Trophoblast cell (in vitro differentiated cells and primary cell): Measurements from ENCODE around the gene SLCO2B1.

ENCODE experiments used
- DNase-seq, 2 donors: peaks; one replicate each; pipeline ENCODE4 v3.0.0-alpha.2; 2016
- H2AFZ ChIP-seq: 2 replicates; pipeline ENCODE4 v1.6.1; 2013; ENCODE audit warnings: low read length, moderate library complexity, mild to moderate bottlenecking; ENCODE audit not compliant: insufficient read depth, poor library complexity
- H2AK5ac ChIP-seq: 2 replicates; pipeline ENCODE4 v1.6.1; 2013; ENCODE audit warnings: mild to moderate bottlenecking, low read length
- H2BK120ac ChIP-seq: 2 replicates; pipeline ENCODE4 v1.6.1; 2013; ENCODE audit warnings: low read length, mild to moderate bottlenecking, moderate library complexity; ENCODE audit not compliant: insufficient read depth, poor library complexity
- H2BK12ac ChIP-seq: 2 replicates; pipeline ENCODE4 v1.6.1; 2013; ENCODE audit warnings: mild to moderate bottlenecking, low read length, moderate library complexity
- H2BK5ac ChIP-seq: 2 replicates; pipeline ENCODE4 v1.6.1; 2013; ENCODE audit warnings: low read length, low read depth, moderate library complexity, mild to moderate bottlenecking; ENCODE audit not compliant: poor library complexity
- H3K14ac ChIP-seq: 2 replicates; pipeline ENCODE4 v1.6.1; 2013; ENCODE audit warnings: mild to moderate bottlenecking, low read length
- H3K18ac ChIP-seq: 2 replicates; pipeline ENCODE4 v1.6.1; 2013; ENCODE audit warnings: mild to moderate bottlenecking, low read length
- H3K23ac ChIP-seq: 2 replicates; pipeline ENCODE4 v1.6.1; 2013; ENCODE audit warnings: low read length
- H3K27ac ChIP-seq: 2 replicates; pipeline ENCODE4 v1.5.1; 2013; ENCODE audit warnings: low read depth, mild to moderate bottlenecking, inconsistent platforms, low read length, moderate library complexity
- H3K27me3 ChIP-seq: 2 replicates; pipeline ENCODE4 v1.6.1; 2013; ENCODE audit warnings: inconsistent platforms, mild to moderate bottlenecking, low read length, moderate library complexity; ENCODE audit not compliant: insufficient read depth
- H3K36me3 ChIP-seq, 2 experiments: 1 replicate in 1 of 2; 2 replicates in 1 of 2; pipeline ENCODE4 v1.6.1; 2013; ENCODE audit warnings: low read length in 2 of 2, mild to moderate bottlenecking in 2 of 2, moderate library complexity in 1 of 2; ENCODE audit not compliant: insufficient read depth in 2 of 2, control insufficient read depth in 1 of 2
- H3K4ac ChIP-seq: 2 replicates; pipeline ENCODE4 v1.6.1; 2013; ENCODE audit warnings: low read depth, mild to moderate bottlenecking, low read length, moderate library complexity
- H3K4me1 ChIP-seq, 2 experiments: 1 replicate in 1 of 2; 2 replicates in 1 of 2; pipeline ENCODE4 v1.6.1; 2013; ENCODE audit warnings: low read length in 2 of 2, mild to moderate bottlenecking in 2 of 2, moderate library complexity in 1 of 2; ENCODE audit not compliant: insufficient read depth in 2 of 2, control insufficient read depth in 1 of 2
- H3K4me2 ChIP-seq: 2 replicates; pipeline ENCODE4 v1.6.1; 2013; ENCODE audit warnings: inconsistent platforms, mild to moderate bottlenecking, low read length, moderate library complexity
- H3K4me3 ChIP-seq: 2 replicates; pipeline ENCODE4 v1.5.1; 2013; ENCODE audit warnings: mild to moderate bottlenecking, low read depth, low read length, inconsistent platforms
- H3K79me1 ChIP-seq: one replicate; pipeline ENCODE4 v1.6.1; 2013; ENCODE audit warnings: low read length
- H3K79me2 ChIP-seq: 2 replicates; pipeline ENCODE4 v1.6.1; 2013; ENCODE audit warnings: low read length, mild to moderate bottlenecking; ENCODE audit not compliant: control insufficient read depth, insufficient read depth, poor library complexity
- H3K9ac ChIP-seq: 2 replicates; pipeline ENCODE4 v1.6.1; 2013; ENCODE audit warnings: mild to moderate bottlenecking, low read length
- H3K9me3 ChIP-seq: 2 replicates; pipeline ENCODE4 v1.6.1; 2013; ENCODE audit warnings: low read depth, mild to moderate bottlenecking, control low read depth, inconsistent platforms, low read length; ENCODE audit not compliant: insufficient read depth
- H4K12ac ChIP-seq: 2 replicates; pipeline ENCODE4 v1.6.1; 2013; ENCODE audit warnings: low read depth, mild to moderate bottlenecking, low read length, moderate library complexity
- H4K8ac ChIP-seq: 2 replicates; pipeline ENCODE4 v1.6.1; 2013; ENCODE audit warnings: low read depth, mild to moderate bottlenecking, low read length, moderate library complexity
- H4K91ac ChIP-seq: one replicate; pipeline ENCODE4 v1.6.1; 2013; ENCODE audit warnings: low read depth, mild to moderate bottlenecking, low read length, moderate library complexity
- WGBS: extraction: QIAGEN DNeasy Blood & Tissue Kit; methylation state at CpG from one replicate; pipeline ENCODE4 v1.1.7; 2013; ENCODE audit warnings: missing lambda C conversion rate; ENCODE audit not compliant: insufficient read length, insufficient coverage; ENCODE audit errors: extremely low coverage; 5-methylcytosine and 5-hydroxymethylcytosine counted together

The SLCO2B1 gene

GRCh38 chr11:75195167-75195962 lies 44.5 kb downstream of the SLCO2B1 start:
- peak overlapping the region; percentile 34 for H3K18ac ChIP-seq
- H3K4ac ChIP-seq = no peak overlapping the region
- H3K4me2 ChIP-seq = no peak overlapping the region
- no peaks in the 10 kb centered on the region for H3K79me2 ChIP-seq
- H3K9ac ChIP-seq = no peak overlapping the region
- H2BK120ac ChIP-seq = no peak overlapping the region
- no peak overlapping the region for H3K27ac ChIP-seq
- no peak overlapping the region for H2BK12ac ChIP-seq
- H4K8ac ChIP-seq = no peak overlapping the region
- no peaks in the 10 kb centered on the region for H3K27me3 ChIP-seq
- no peaks in the 10 kb centered on the region for H3K36me3 ChIP-seq
- H3K14ac ChIP-seq = peak overlapping the region; percentile 19
- H4K12ac ChIP-seq = no peak overlapping the region
- peaks cover 11 to 16% of the 10 kb centered on the region in 2 experiments for H3K4me1 ChIP-seq
- peak overlapping the region; percentile 21 for H2AK5ac ChIP-seq
- no peak overlapping the region for H3K4me3 ChIP-seq
- no peaks in the 10 kb centered on the region for H3K9me3 ChIP-seq
- H4K91ac ChIP-seq = peak overlapping the region; percentile 11
- H3K79me1 ChIP-seq = peaks cover 4% of the 10 kb centered on the region
- no CpG with 5 or more reads among the region's 7 CpGs for WGBS
- H2AFZ ChIP-seq = no peak overlapping the region
- no peak overlapping the region for H3K23ac ChIP-seq
- no peak for DNase-seq
- H2BK5ac ChIP-seq = no peak overlapping the region

- H2AK5ac ChIP-seq = no peak overlapping the region
- H2BK120ac ChIP-seq = no peak overlapping the region
- no peaks in the 10 kb centered on the region for H3K9me3 ChIP-seq
- no CpG with 5 or more reads among the region's 8 CpGs for WGBS
- no peak overlapping the region for H3K14ac ChIP-seq
- H2BK12ac ChIP-seq = no peak overlapping the region
- H3K79me1 ChIP-seq = no peaks in the 10 kb centered on the region
- no peak overlapping the region for H3K27ac ChIP-seq
- no peak overlapping the region for H2AFZ ChIP-seq
- DNase-seq = no peak
- H3K4me2 ChIP-seq = no peak overlapping the region
- H3K9ac ChIP-seq = no peak overlapping the region
- H4K8ac ChIP-seq = no peak overlapping the region
- no peak overlapping the region for H3K18ac ChIP-seq
- no peaks in the 10 kb centered on the region for H3K27me3 ChIP-seq
- H3K23ac ChIP-seq = no peak overlapping the region
- H3K79me2 ChIP-seq = no peaks in the 10 kb centered on the region
- peaks cover 2 to 6% of the 10 kb centered on the region in 2 experiments for H3K4me1 ChIP-seq
- H3K4me3 ChIP-seq = no peak overlapping the region
- no peaks in the 10 kb centered on the region for H3K36me3 ChIP-seq
- H2BK5ac ChIP-seq = no peak overlapping the region
- H4K12ac ChIP-seq = no peak overlapping the region
- H3K4ac ChIP-seq = no peak overlapping the region
- H4K91ac ChIP-seq = no peak overlapping the region
These were observed 45.5 kb downstream of the SLCO2B1 start for GRCh38 chr11:75196426-75196825.

- no peak for DNase-seq
- Histone ChIP-seq H3K27me3 (no peaks in the 10 kb centered on the region), H2BK120ac (no peak overlapping the region), H4K12ac (no peak overlapping the region), H3K27ac (no peak overlapping the region), H3K79me1 (no peaks in the 10 kb centered on the region), H4K8ac (no peak overlapping the region), H2BK5ac (no peak overlapping the region), H2BK12ac (no peak overlapping the region), H3K14ac (no peak overlapping the region), H3K9me3 (no peaks in the 10 kb centered on the region), H3K4me2 (no peak overlapping the region), H3K79me2 (no peaks in the 10 kb centered on the region), H3K4me1 (peaks cover 0 to 2% of the 10 kb centered on the region in 2 experiments), H3K23ac (no peak overlapping the region), H2AFZ (no peak overlapping the region), H3K36me3 (no peaks in the 10 kb centered on the region), H3K4ac (no peak overlapping the region), H2AK5ac (no peak overlapping the region), H3K9ac (no peak overlapping the region), H4K91ac (no peak overlapping the region), H3K18ac (no peak overlapping the region), H3K4me3 (no peak overlapping the region)
- no CpG with 5 or more reads among the region's 4 CpGs for WGBS
These were observed 46.8 kb downstream of the SLCO2B1 start for GRCh38 chr11:75197512-75198277.

GRCh38 chr11:75198278-75198973 lies 47.5 kb downstream of the SLCO2B1 start:
- WGBS = no CpG with 5 or more reads among the region's 7 CpGs
- no peak overlapping the region for H2AK5ac ChIP-seq

More at GRCh38 chr11:75198278-75198973, 47.5 kb downstream of the SLCO2B1 start:
- no peaks in the 10 kb centered on the region for H3K36me3 ChIP-seq
- no peak for DNase-seq
- H3K23ac ChIP-seq = no peak overlapping the region
- no peak overlapping the region for H4K91ac ChIP-seq
- H3K4me3 ChIP-seq = no peak overlapping the region
- no peak overlapping the region for H4K8ac ChIP-seq
- no peaks in the 10 kb centered on the region for H3K79me2 ChIP-seq
- H3K9ac ChIP-seq = no peak overlapping the region
- no peak overlapping the region for H2BK12ac ChIP-seq
- no peaks in the 10 kb centered on the region for H3K9me3 ChIP-seq
- H3K18ac ChIP-seq = no peak overlapping the region
- no peak overlapping the region for H2AFZ ChIP-seq
- H3K27ac ChIP-seq = no peak overlapping the region
- no peak overlapping the region for H2BK5ac ChIP-seq
- peaks cover 0 to 2% of the 10 kb centered on the region in 2 experiments for H3K4me1 ChIP-seq
- H4K12ac ChIP-seq = no peak overlapping the region
- H3K4me2 ChIP-seq = no peak overlapping the region
- H3K14ac ChIP-seq = no peak overlapping the region
- no peak overlapping the region for H2BK120ac ChIP-seq
- H3K27me3 ChIP-seq = no peaks in the 10 kb centered on the region
- no peak overlapping the region for H3K4ac ChIP-seq
- H3K79me1 ChIP-seq = no peaks in the 10 kb centered on the region
